Measurements from ENCODE around the gene EXOC2.

- no peak for TF ChIP-seq EZH2phosphoT487 (IDR thresholded peaks at IDR 0.05; ENCODE audit: borderline replicate concordance, low read depth, low read length)
- TF ChIP-seq CTCF (conservative IDR thresholded peaks at IDR 0.05; ENCODE audit: low read length): no peak
Measured at GRCh38 chr6:451847-452246, 241.1 kb downstream of the EXOC2 start.

All from OCI-LY7 (cell line).